Measurements from ENCODE around the gene LRRFIP1. TPM values are rescaled to one million over a fixed set of nuclear protein-coding genes. Genes with fewer than 3 reads are reported as not detected.
"Not testable (repeated sequence)": the region's sequence is repeated elsewhere in the genome, so short reads cannot be mapped to it uniquely, and the experiment has no call there.

Gene LRRFIP1
- total RNA-seq, 2 experiments from 2014 or later, result 189 to 207 TPM

GRCh38 chr2:237752761-237753165 is 125.4 kb downstream of the LRRFIP1 start:
- DNase-seq (peak; percentile 44), ATAC-seq (peak; percentile 92)
- Mint-ChIP-seq H3K27ac (peak overlapping the region; percentile 64), H3K36me3 (ENCODE audit: low read depth) (peaks cover 84% of the 10 kb centered on the region), H3K27me3 (ENCODE audit: low read depth) (no peaks in the 10 kb centered on the region), H3K4me3 (no peak overlapping the region), H3K4me1 (ENCODE audit: low read depth) (peaks cover 24% of the 10 kb centered on the region), H3K9me3 (ENCODE audit: insufficient read depth) (no peaks in the 10 kb centered on the region)
- ChIA-PET CTCF (interaction anchor here (0.6 to 1.5 kb wide), 3 partner anchors 79 to 240 kb away, joined by 3 to 4 read pairs (median 4); no protein-coding TSS in a partner anchor), POLR2A (no interaction called here)

- Mint-ChIP-seq H3K9me3 (ENCODE audit: insufficient read depth) (no peaks in the 10 kb centered on the region), H3K4me3 (no peak overlapping the region), H3K27me3 (ENCODE audit: low read depth) (no peaks in the 10 kb centered on the region), H3K36me3 (ENCODE audit: low read depth) (peaks cover 83% of the 10 kb centered on the region), H3K4me1 (ENCODE audit: low read depth) (peaks cover 24% of the 10 kb centered on the region), H3K27ac (no peak overlapping the region)
- ChIA-PET CTCF (interaction anchor here (0.9 to 2.8 kb wide), 6 partner anchors 9 to 241 kb away, joined by 3 to 11 read pairs (median 6); no protein-coding TSS in a partner anchor), POLR2A (no interaction called here)
- DNase-seq (no peak), ATAC-seq (no peak)
Observed at GRCh38 chr2:237754182-237754581, 126.8 kb downstream of the LRRFIP1 start.

- no peaks in the 10 kb centered on the region for H3K27me3 Mint-ChIP-seq (ENCODE audit: low read depth)
- H3K27ac Mint-ChIP-seq, result no peak overlapping the region
- no peak overlapping the region for H3K4me3 Mint-ChIP-seq
- no peak for DNase-seq
- CTCF ChIA-PET, result interaction anchor here (0.9 to 2.8 kb wide), 4 partner anchors 10 to 173 kb away, joined by 3 to 11 read pairs (median 8); no protein-coding TSS in a partner anchor
- POLR2A ChIA-PET, result no interaction called here
- no peak for ATAC-seq
- H3K9me3 Mint-ChIP-seq (ENCODE audit: insufficient read depth), result no peaks in the 10 kb centered on the region
- H3K4me1 Mint-ChIP-seq (ENCODE audit: low read depth), result peaks cover 24% of the 10 kb centered on the region
- peaks cover 83% of the 10 kb centered on the region for H3K36me3 Mint-ChIP-seq (ENCODE audit: low read depth)
Observed at GRCh38 chr2:237754626-237755248, 127.3 kb downstream of the LRRFIP1 start.

GRCh38 chr2:237757616-237758015 is 130.2 kb downstream of the LRRFIP1 start:
- DNase-seq, result no peak
- ChIA-PET POLR2A (no interaction called here), CTCF (interaction anchor here (1.3 kb wide), 1 partner anchor 12 kb away, joined by 6 read pairs; no protein-coding TSS in a partner anchor)
- H3K36me3 Mint-ChIP-seq (ENCODE audit: low read depth), result peaks cover 82% of the 10 kb centered on the region
- H3K27me3 Mint-ChIP-seq (ENCODE audit: low read depth), result no peaks in the 10 kb centered on the region
- H3K27ac Mint-ChIP-seq, result no peak overlapping the region
- H3K4me3 Mint-ChIP-seq, result no peak overlapping the region
- H3K9me3 Mint-ChIP-seq (ENCODE audit: insufficient read depth), result no peaks in the 10 kb centered on the region
- ATAC-seq, result no peak
- peaks cover 8% of the 10 kb centered on the region for H3K4me1 Mint-ChIP-seq (ENCODE audit: low read depth)

GRCh38 chr2:237758185-237758584 is 130.8 kb downstream of the LRRFIP1 start:
- ChIA-PET POLR2A (no interaction called here), CTCF (no interaction called here)
- Mint-ChIP-seq H3K27ac (no peak overlapping the region), H3K9me3 (ENCODE audit: insufficient read depth) (no peaks in the 10 kb centered on the region), H3K4me1 (ENCODE audit: low read depth) (peaks cover 2% of the 10 kb centered on the region), H3K4me3 (no peak overlapping the region), H3K36me3 (ENCODE audit: low read depth) (peaks cover 82% of the 10 kb centered on the region), H3K27me3 (ENCODE audit: low read depth) (no peaks in the 10 kb centered on the region)
- DNase-seq (no peak), ATAC-seq (no peak)

GRCh38 chr2:237759176-237759575 is 131.8 kb downstream of the LRRFIP1 start:
- Mint-ChIP-seq H3K27me3 (ENCODE audit: low read depth) (no peaks in the 10 kb centered on the region), H3K4me1 (ENCODE audit: low read depth) (no peaks in the 10 kb centered on the region), H3K9me3 (ENCODE audit: insufficient read depth) (no peaks in the 10 kb centered on the region), H3K4me3 (no peak overlapping the region), H3K27ac (no peak overlapping the region), H3K36me3 (ENCODE audit: low read depth) (peaks cover 84% of the 10 kb centered on the region)
- ATAC-seq, result no peak
- ChIA-PET POLR2A (no interaction called here), CTCF (no interaction called here)
- DNase-seq, result no peak

GRCh38 chr2:237760506-237761502 is 133.4 kb downstream of the LRRFIP1 start:
- POLR2A ChIA-PET, result no interaction called here
- ATAC-seq, result no peak
- peaks cover 75% of the 10 kb centered on the region for H3K36me3 Mint-ChIP-seq (ENCODE audit: low read depth)

GRCh38 chr2:237762291-237763182 is 135.2 kb downstream of the LRRFIP1 start:
- DNase-seq; POLR2A ChIA-PET; ATAC-seq; H3K27me3 Mint-ChIP-seq (ENCODE audit: low read depth); H3K4me3 Mint-ChIP-seq; H3K4me1 Mint-ChIP-seq (ENCODE audit: low read depth); H3K9me3 Mint-ChIP-seq (ENCODE audit: insufficient read depth): not testable (repeated sequence)
- H3K27ac Mint-ChIP-seq, result peak overlapping the region; percentile 44
- CTCF ChIA-PET, result interaction anchor here (1.4 kb wide), 1 partner anchor 88 kb away, joined by 4 read pairs; no protein-coding TSS in a partner anchor
- peaks cover 67% of the 10 kb centered on the region for H3K36me3 Mint-ChIP-seq (ENCODE audit: low read depth)

More at GRCh38 chr2:237760506-237761502, 133.4 kb downstream of the LRRFIP1 start:
- H3K27ac Mint-ChIP-seq, result no peak overlapping the region
- DNase-seq, result no peak
- H3K9me3 Mint-ChIP-seq (ENCODE audit: insufficient read depth), result no peaks in the 10 kb centered on the region
- no peak overlapping the region for H3K4me3 Mint-ChIP-seq
- H3K27me3 Mint-ChIP-seq (ENCODE audit: low read depth), result no peaks in the 10 kb centered on the region
- H3K4me1 Mint-ChIP-seq (ENCODE audit: low read depth), result no peaks in the 10 kb centered on the region
- CTCF ChIA-PET, result interaction anchor here (0.9 to 1.4 kb wide), 3 partner anchors 16 to 87 kb away, joined by 4 read pairs; no protein-coding TSS in a partner anchor

- Mint-ChIP-seq H3K36me3 (ENCODE audit: low read depth) (peaks cover 64% of the 10 kb centered on the region), H3K27me3 (ENCODE audit: low read depth) (no peaks in the 10 kb centered on the region), H3K27ac (no peak overlapping the region), H3K4me1 (ENCODE audit: low read depth) (no peaks in the 10 kb centered on the region), H3K9me3 (ENCODE audit: insufficient read depth) (no peaks in the 10 kb centered on the region), H3K4me3 (no peak overlapping the region)
- no peak for DNase-seq
- ChIA-PET CTCF (no interaction called here), POLR2A (no interaction called here)
- no peak for ATAC-seq
Observed at GRCh38 chr2:237763812-237764211, 136.4 kb downstream of the LRRFIP1 start.

- H3K4me1 Mint-ChIP-seq (ENCODE audit: low read depth); H3K27me3 Mint-ChIP-seq (ENCODE audit: low read depth); H3K27ac Mint-ChIP-seq; H3K4me3 Mint-ChIP-seq; POLR2A ChIA-PET; ATAC-seq; DNase-seq; CTCF ChIA-PET; H3K9me3 Mint-ChIP-seq (ENCODE audit: insufficient read depth): not testable (repeated sequence)
- H3K36me3 Mint-ChIP-seq (ENCODE audit: low read depth), result peaks cover 65% of the 10 kb centered on the region
Observed at GRCh38 chr2:237765122-237765521, 137.7 kb downstream of the LRRFIP1 start.

- POLR2A ChIA-PET, result no interaction called here
- Mint-ChIP-seq H3K27ac (no peak overlapping the region), H3K4me3 (no peak overlapping the region), H3K36me3 (ENCODE audit: low read depth) (peaks cover 62% of the 10 kb centered on the region), H3K27me3 (ENCODE audit: low read depth) (no peaks in the 10 kb centered on the region), H3K4me1 (ENCODE audit: low read depth) (no peaks in the 10 kb centered on the region), H3K9me3 (ENCODE audit: insufficient read depth) (no peaks in the 10 kb centered on the region)
- DNase-seq (no peak), ATAC-seq (no peak)
- CTCF ChIA-PET, result interaction anchor here (0.8 kb wide), 1 partner anchor 93 kb away, joined by 3 read pairs; no protein-coding TSS in a partner anchor
Observed at GRCh38 chr2:237765875-237766274, 138.5 kb downstream of the LRRFIP1 start.

All from activated CD8-positive, alpha-beta T cell treated with anti-CD3 and anti-CD28 coated beads, Interleukin-2, amount 10 ng/mL, durations not matched to agents 7 days and 5 days (primary cell).